OCI-LY7 (cell line): ENCODE measurements around the gene EFHD1.

Experiments
- EZH2phosphoT487 ChIP-seq: fragments of 200-600 bp; sonication (generic); IDR thresholded peaks from 2 replicates; pipeline ENCODE4 v1.6.1; 2018; ENCODE audit warnings: low read depth, borderline replicate concordance, mild to moderate bottlenecking, mixed run types, antibody characterized with exemption, low read length, moderate library complexity, mixed read lengths
- TF ChIP-seq, protein P1 (sequence below): fragments of 200-600 bp; sonication (generic); conservative IDR thresholded peaks from 2 replicates; pipeline ENCODE4 v1.5.1; 2014; ENCODE audit warnings: mild to moderate bottlenecking, antibody characterized with exemption, low read length, moderate library complexity, mixed read lengths

DNA sequence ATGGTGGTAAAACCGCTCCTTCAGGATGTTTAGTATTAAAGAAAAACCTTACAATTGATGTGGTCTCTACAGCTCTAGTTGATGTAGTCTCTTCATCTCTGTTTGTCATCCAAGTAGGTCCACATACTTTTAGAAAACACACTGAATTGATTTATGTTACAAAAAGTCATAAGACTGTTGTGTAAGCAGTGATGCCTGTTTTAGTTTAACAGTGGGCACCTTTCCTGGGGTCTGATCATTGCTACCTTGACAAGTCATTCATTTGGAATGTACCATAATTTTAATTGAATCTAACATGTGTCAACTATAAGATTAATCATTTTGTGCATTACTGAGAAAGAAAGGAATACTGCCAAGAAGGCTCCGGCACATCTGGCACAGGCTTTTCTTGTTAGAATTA, 98.1 kb downstream of the EFHD1 start:
- TF ChIP-seq, protein P1, sequence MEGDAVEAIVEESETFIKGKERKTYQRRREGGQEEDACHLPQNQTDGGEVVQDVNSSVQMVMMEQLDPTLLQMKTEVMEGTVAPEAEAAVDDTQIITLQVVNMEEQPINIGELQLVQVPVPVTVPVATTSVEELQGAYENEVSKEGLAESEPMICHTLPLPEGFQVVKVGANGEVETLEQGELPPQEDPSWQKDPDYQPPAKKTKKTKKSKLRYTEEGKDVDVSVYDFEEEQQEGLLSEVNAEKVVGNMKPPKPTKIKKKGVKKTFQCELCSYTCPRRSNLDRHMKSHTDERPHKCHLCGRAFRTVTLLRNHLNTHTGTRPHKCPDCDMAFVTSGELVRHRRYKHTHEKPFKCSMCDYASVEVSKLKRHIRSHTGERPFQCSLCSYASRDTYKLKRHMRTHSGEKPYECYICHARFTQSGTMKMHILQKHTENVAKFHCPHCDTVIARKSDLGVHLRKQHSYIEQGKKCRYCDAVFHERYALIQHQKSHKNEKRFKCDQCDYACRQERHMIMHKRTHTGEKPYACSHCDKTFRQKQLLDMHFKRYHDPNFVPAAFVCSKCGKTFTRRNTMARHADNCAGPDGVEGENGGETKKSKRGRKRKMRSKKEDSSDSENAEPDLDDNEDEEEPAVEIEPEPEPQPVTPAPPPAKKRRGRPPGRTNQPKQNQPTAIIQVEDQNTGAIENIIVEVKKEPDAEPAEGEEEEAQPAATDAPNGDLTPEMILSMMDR, result no peak
- TF ChIP-seq EZH2phosphoT487, result no peak
